Ectodermal cell (in vitro differentiated cells): ENCODE results near the gene OR10A5.
"Not testable (repeated sequence)": the region's sequence is repeated elsewhere in the genome, so short reads cannot be mapped to it uniquely, and the experiment has no call there.

Experiments used
- H3K27ac ChIP-seq: 2 replicates; pipeline ENCODE4 v1.7.0; 2013; ENCODE audit warnings: mild to moderate bottlenecking, low read depth, low read length; ENCODE audit not compliant: insufficient read depth, poor library complexity, severe bottlenecking
- H3K27me3 ChIP-seq: 2 replicates; pipeline ENCODE4 v1.7.0; 2013; ENCODE audit warnings: mild to moderate bottlenecking, low read length; ENCODE audit not compliant: insufficient read depth, control insufficient read depth, poor library complexity, severe bottlenecking
- H3K36me3 ChIP-seq: one replicate; pipeline ENCODE4 v1.7.0; 2013; ENCODE audit warnings: low read length; ENCODE audit not compliant: control insufficient read depth, insufficient read depth
- H3K4me1 ChIP-seq: one replicate; pipeline ENCODE4 v1.7.0; 2013; ENCODE audit warnings: low read length; ENCODE audit not compliant: control insufficient read depth, insufficient read depth
- H3K4me3 ChIP-seq: 2 replicates; pipeline ENCODE4 v1.7.0; 2013; ENCODE audit warnings: low read depth, low read length, control low read depth; ENCODE audit not compliant: insufficient read depth
- H3K9me3 ChIP-seq: 2 replicates; pipeline ENCODE4 v1.7.0; 2013; ENCODE audit warnings: mild to moderate bottlenecking, low read length, moderate library complexity; ENCODE audit not compliant: control insufficient read depth
- WGBS, 2 experiments: methylation state at CpG; one replicate each; pipeline ENCODE4 v1.1.7; 2013; ENCODE audit warnings: missing lambda C conversion rate in 2 of 2; 5-methylcytosine and 5-hydroxymethylcytosine counted together

OR10A5 gene

DNA sequence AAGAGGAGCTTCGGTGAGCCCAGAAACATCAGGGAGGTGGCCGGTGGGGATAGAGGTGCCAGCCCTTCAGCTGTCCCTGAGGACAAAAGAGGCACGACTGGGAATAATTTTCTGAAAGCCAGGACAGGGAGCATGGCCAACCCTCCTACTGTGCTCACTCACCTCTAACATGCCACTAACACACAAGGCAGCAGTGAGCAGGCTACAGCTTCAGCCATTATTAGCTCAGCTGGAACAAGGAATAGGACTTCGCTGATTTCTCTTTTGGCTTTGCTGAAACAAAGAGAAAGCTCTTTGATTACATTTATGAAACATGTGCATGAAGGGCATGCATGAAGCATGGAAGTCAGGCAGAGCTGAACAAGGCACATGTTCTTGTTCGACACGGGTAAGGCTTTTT lies 12.1 kb upstream of the OR10A5 start:
- Histone ChIP-seq H3K36me3 (no peaks in the 10 kb centered on the region), H3K27me3 (no peaks in the 10 kb centered on the region), H3K4me1 (no peaks in the 10 kb centered on the region), H3K4me3 (no peak overlapping the region), H3K27ac (no peak overlapping the region), H3K9me3 (no peaks in the 10 kb centered on the region)
- WGBS, 2 experiments = 79 to 81% methylated on average over 6 of the region's 6 CpGs

DNA sequence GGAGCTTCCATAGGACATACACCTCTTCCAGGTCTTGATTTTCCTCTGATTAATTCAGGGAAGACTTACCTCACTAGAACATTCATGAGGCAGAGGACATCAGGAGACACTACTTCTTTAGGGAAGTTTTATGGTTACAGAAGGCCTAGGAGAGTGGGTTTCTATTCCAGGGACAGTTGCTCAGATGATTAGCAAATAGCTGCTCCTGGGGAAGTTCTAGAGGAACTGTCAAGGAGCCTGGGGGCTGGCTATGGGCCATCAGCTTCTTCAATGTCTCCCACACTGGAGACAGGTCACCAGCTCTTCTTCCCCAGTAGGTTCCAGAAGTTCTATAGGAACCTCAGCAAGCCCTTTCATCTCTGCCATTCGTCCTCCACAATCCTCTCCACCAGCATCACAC lies 11.5 kb upstream of the OR10A5 start:
- H3K36me3 ChIP-seq = no peaks in the 10 kb centered on the region
- no peaks in the 10 kb centered on the region for H3K9me3 ChIP-seq
- H3K27ac ChIP-seq = no peak overlapping the region
- no peaks in the 10 kb centered on the region for H3K27me3 ChIP-seq
- WGBS, 2 experiments = no CpG with 5 or more reads among the region's 1 CpG
- no peak overlapping the region for H3K4me3 ChIP-seq
- no peaks in the 10 kb centered on the region for H3K4me1 ChIP-seq

DNA sequence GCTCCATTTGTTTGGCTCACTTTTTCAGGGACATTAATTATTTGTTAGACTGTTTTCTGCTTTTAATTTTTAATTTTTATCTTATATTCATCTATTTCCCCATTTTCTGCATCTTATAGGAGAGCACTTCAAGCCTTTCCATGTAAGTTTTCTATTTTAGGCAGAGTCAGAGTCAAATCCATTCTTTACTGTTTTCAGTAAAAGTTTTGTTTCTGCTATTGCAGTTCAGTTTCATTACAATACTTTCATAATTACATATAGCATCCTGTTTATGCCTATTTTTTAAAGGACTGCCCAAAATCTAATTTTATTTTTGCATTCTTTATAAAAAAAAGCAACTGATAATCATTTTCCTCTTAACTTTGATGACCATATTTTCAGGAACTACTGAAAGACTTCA lies 3.8 kb upstream of the OR10A5 start:
- Histone ChIP-seq H3K9me3 (no peaks in the 10 kb centered on the region), H3K4me3 (no peak overlapping the region), H3K4me1 (no peaks in the 10 kb centered on the region), H3K36me3 (no peaks in the 10 kb centered on the region), H3K27me3 (no peaks in the 10 kb centered on the region), H3K27ac (no peak overlapping the region)

- Histone ChIP-seq H3K4me3 (no peak overlapping the region), H3K36me3 (no peaks in the 10 kb centered on the region), H3K27ac (no peak overlapping the region), H3K9me3 (no peaks in the 10 kb centered on the region), H3K4me1 (no peaks in the 10 kb centered on the region), H3K27me3 (no peaks in the 10 kb centered on the region)
- WGBS, 2 experiments = 44 to 52% methylated on average over 2 of the region's 2 CpGs
Observed at GRCh38 chr11:6843670-6844069, 1.8 kb upstream of the OR10A5 start.

DNA sequence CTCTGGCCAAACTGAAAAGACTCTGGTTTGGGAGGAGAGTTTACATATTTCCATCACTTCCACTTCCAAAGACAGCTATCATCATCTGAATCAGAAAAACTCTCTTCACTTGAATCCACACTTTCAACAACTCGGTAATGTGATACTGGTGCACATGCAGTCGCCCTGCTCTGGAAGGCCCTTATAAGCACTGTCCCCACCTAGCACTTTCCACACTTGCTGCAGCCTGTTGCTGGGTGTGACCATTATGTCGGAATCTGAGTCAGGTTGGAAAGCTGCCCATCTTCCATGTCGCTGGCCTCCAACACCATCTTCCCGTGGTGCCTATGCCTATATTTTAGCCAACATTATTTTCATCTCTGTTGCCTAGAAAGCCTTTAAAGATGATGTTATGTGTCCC lies 1.1 kb upstream of the OR10A5 start:
- Histone ChIP-seq H3K27ac (no peak overlapping the region), H3K27me3 (no peaks in the 10 kb centered on the region), H3K36me3 (no peaks in the 10 kb centered on the region), H3K4me3 (no peak overlapping the region), H3K9me3 (no peaks in the 10 kb centered on the region), H3K4me1 (no peaks in the 10 kb centered on the region)
- WGBS, 2 experiments = 95 to 97% methylated on average over 4 to 5 of the region's 5 CpGs

DNA sequence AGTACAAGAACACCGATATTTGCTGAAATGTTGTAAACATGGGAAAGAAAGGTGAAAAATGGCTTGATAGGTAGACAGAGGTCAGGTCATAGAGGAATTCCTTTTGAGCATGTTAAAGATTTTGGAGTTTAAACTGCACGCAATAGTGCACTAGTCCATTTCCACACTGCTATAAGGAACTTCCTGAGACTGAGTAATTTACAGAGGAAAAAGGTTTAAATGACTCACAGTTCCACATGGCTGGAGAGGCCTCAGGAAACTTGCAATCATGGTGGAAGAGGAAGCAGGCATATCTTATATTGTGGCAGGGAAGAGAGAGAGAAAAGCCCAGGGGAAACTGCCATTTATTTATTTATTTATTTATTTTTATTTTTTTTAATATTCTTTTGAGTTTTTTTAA lies 5.0 kb downstream of the OR10A5 start:
- no peaks in the 10 kb centered on the region for H3K9me3 ChIP-seq
- H3K27ac ChIP-seq = no peak overlapping the region
- no peaks in the 10 kb centered on the region for H3K27me3 ChIP-seq
- WGBS, 2 experiments = 98% methylated on average over 2 of the region's 2 CpGs
- no peak overlapping the region for H3K4me3 ChIP-seq
- H3K36me3 ChIP-seq = no peaks in the 10 kb centered on the region
- H3K4me1 ChIP-seq = no peaks in the 10 kb centered on the region

DNA sequence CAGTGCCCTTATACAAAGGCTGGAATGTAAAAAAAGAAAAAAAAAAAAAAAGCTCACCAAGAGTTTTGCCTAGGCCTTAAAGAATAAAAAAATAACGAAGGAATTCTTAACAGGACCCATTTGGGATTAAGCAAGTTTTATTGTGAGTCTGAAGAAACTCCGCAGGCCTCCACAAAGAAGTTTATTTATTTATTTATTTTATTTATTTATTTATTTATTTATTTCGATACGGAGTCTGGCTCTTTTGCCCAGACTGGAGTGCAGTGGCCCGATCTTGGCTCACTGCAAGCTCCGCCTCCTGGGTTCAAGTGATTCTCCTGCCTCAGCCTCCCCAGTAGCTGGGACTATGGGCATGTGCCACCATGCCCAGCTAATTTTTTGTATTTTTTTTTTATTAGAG lies 9.3 kb downstream of the OR10A5 start:
- not testable (repeated sequence) for H3K9me3 ChIP-seq, H3K36me3 ChIP-seq
- 88 to 93% methylated on average over 4 to 6 of the region's 6 CpGs for WGBS, 2 experiments

GRCh38 chr11:6855971-6856541 lies 10.6 kb downstream of the OR10A5 start:
- H3K9me3 ChIP-seq = no peaks in the 10 kb centered on the region
- H3K4me1 ChIP-seq = no peaks in the 10 kb centered on the region
- WGBS, 2 experiments = 90% methylated on average over 1 of the region's 1 CpG
- no peaks in the 10 kb centered on the region for H3K27me3 ChIP-seq
- H3K27ac ChIP-seq = no peak overlapping the region
- no peaks in the 10 kb centered on the region for H3K36me3 ChIP-seq
- H3K4me3 ChIP-seq = no peak overlapping the region

More for the DNA sequence above, 9.3 kb downstream of the OR10A5 start:
- not testable (repeated sequence) for H3K27me3 ChIP-seq, H3K27ac ChIP-seq, H3K4me1 ChIP-seq, H3K4me3 ChIP-seq

DNA sequence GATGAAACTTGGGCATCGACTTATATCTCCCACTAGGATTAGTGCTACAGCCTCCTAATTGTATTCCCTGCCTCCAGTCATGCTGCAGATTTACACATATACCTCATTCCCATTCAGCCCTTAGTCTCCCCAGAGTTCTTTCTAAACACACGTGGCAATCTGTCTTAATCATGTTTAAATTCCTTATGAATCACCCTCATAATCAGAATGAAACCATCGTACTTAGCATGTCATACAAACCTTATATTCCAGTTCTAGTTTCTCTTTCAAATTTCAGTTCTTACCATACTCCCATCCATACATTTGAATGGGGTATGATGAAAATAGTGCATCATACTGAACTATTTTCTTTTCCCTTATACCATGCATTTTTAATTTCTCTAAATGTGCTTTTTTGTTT lies 11.4 kb downstream of the OR10A5 start:
- Histone ChIP-seq H3K36me3 (no peaks in the 10 kb centered on the region), H3K9me3 (no peaks in the 10 kb centered on the region), H3K27me3 (no peaks in the 10 kb centered on the region), H3K27ac (no peak overlapping the region), H3K4me3 (no peak overlapping the region), H3K4me1 (no peaks in the 10 kb centered on the region)
- 64 to 66% methylated on average over 3 of the region's 3 CpGs for WGBS, 2 experiments

GRCh38 chr11:6862961-6863360 lies 17.5 kb downstream of the OR10A5 start, which contains the start of gene OR10A2:
Gene OR10A2, plus strand, starts transcription at chr11:6863057. Its CDS starts 6,698 bp downstream, at chr11:6869755.
- Histone ChIP-seq H3K4me3 (no peak within 1 kb of the TSS), H3K27ac (no peak within 1 kb of the TSS), H3K27me3 (no peaks in the 10 kb centered on the region), H3K4me1 (no peaks in the 10 kb centered on the region), H3K36me3 (no peaks in the 10 kb centered on the region), H3K9me3 (no peaks in the 10 kb centered on the region)
- WGBS, 2 experiments = 69 to 84% methylated on average over 1 of the region's 1 CpG

- Histone ChIP-seq H3K36me3 (no peaks in the 10 kb centered on the region), H3K9me3 (no peaks in the 10 kb centered on the region), H3K4me1 (no peaks in the 10 kb centered on the region), H3K27me3 (no peaks in the 10 kb centered on the region), H3K27ac (no peak overlapping the region), H3K4me3 (no peak overlapping the region)
- WGBS, 2 experiments = 86 to 100% methylated on average over 1 of the region's 1 CpG
Observed at GRCh38 chr11:6864438-6864837, 19.0 kb downstream of the OR10A5 start.
